HG02571 (cell line): ENCODE measurements around the gene BAD.

ENCODE experiments used
- ATAC-seq: cut with Tn5 transposase; IDR thresholded peaks from one replicate; pipeline ENCODE4 v1.9.1; 2021; ENCODE audit warnings: mild to moderate bottlenecking, moderate library complexity; ENCODE audit not compliant: unreplicated experiment

BAD gene

DNA sequence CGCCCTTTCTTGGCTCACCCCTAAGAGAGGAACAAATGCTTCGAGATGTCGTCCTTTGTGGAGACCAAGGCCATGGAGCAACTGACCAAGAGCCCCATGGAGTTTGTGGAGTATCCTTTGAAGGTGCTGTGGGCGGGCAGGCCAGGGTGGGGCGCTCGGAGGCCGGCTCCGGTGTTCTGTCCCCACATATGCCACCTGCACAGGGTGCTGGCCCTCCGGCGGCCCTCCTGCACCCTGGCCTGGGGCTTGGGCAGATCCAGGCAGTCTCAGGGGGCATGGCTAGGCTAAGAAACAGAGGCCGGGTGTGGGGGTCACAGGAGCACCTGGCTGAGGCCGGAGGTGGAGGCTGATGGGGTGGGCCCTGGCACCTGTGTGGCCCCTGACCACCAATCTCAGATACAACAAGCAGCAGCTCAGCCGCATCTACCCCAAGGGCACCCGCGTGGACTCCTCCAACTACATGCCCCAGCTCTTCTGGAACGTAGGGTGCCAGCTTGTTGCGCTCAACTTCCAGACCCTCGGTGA lies 22.8 kb downstream of the BAD start:
- no peak for ATAC-seq

- ATAC-seq: no peak
Measured at GRCh38 chr11:64260147-64260708, 24.2 kb downstream of the BAD start.

GRCh38 chr11:64259533-64260067 lies 24.9 kb downstream of the BAD start:
- ATAC-seq: no peak

GRCh38 chr11:64258946-64259532 lies 25.4 kb downstream of the BAD start:
- no peak for ATAC-seq

DNA sequence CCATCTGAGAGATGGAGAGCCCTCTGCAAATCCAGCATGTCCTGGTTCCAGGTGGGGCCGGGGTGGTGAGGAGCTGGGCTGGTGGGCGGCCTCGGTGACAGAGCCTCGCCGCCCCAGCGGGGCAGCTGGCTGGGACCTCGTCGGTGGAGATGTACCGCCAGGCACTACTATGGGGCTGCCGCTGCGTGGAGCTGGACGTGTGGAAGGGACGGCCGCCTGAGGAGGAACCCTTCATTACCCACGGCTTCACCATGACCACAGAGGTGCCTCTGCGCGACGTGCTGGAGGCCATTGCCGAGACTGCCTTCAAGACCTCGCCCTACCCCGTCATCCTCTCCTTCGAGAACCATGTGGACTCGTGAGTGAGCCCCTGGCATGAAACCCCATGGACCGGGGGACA lies 26.1 kb downstream of the BAD start:
- no peak for ATAC-seq

GRCh38 chr11:64256300-64256699 lies 28.2 kb downstream of the BAD start:
- ATAC-seq: no peak

DNA sequence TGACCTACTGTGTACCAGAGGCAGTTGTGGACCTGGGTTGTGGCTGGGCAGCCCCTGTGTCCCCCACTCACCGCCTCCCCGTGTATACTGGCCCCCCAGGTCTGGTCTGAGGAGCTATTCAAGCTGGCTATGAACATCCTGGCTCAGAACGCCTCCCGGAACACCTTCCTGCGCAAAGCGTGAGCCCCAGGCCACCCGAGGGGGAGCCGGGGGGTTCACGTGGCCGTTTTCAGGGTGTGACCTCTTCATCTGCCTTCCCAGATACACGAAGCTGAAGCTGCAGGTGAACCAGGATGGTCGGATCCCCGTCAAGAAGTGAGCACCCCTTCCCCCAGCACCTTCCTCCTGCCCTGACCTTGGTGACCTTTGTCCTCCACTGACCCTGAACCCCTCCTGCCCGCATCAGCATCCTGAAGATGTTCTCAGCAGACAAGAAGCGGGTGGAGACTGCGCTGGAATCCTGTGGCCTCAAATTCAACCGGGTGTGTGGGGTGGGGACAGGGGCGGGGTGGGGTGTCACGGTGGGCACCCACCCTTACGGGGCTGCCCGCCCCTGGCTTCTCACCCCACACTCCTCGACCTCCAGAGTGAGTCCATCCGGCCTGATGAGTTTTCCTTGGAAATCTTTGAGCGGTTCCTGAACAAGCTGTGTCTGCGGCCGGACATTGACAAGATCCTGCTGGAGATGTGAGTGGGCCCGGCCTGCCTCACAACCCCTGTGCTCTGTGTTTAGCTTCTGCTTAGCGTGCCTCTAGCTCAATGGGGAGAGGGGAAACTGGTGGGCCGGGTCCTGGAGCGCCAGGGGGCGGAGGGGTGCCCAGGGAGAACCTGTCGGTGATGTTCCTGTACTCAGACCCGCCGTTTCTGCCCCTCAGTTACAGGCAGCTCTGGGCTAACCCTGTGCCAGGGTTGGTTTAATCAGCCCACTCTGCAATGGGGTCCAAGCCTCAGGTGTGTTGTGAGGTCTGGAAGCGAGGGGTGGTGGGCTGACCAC lies 29.0 kb downstream of the BAD start:
- no peak for ATAC-seq

DNA sequence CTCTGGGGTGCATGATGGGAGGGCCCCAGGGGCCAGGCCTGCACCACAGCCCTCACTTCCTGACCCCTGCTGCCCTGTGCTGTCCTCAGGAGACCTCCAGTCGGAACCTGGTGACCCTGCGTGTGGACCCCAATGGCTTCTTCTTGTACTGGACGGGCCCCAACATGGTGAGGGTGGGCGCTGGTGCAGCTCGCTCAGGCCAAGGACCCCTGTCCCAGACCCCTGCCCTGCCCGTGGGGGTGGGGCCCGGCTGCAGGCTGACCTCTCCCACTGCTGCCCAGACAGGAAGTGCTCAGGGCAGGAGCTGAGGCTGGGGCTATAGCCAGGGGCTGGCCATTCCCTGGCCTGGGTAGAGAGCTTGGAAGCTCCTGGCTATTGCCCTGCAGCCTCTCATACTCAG lies 30.1 kb downstream of the BAD start:
- ATAC-seq: no peak

DNA sequence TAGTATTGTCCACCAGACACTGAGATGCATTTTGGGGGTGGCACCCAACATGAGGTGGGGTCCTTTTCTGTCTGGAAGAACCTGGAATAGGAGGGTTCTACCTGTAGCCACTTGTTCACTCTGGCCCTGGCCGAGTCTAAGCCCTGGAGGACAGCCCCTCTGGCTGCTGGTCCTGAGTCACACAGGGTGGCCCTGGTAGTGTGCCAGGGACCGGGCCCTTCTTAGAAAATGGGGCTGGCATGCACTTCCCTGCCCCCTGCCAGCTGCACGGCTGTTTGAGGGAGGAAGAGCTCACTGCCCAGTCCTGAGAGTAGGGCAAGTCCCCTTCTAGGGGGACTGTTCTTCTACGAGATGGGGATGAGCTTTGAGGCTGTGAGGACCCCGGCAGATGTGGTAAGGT lies 31.0 kb downstream of the BAD start:
- ATAC-seq: no peak

- ATAC-seq: no peak
Measured at GRCh38 chr11:64253043-64253442, 31.4 kb downstream of the BAD start.

GRCh38 chr11:64252003-64252872 lies 32.2 kb downstream of the BAD start:
- ATAC-seq: no peak

- ATAC-seq: no peak
Measured at GRCh38 chr11:64251753-64252002, 32.8 kb downstream of the BAD start.

DNA sequence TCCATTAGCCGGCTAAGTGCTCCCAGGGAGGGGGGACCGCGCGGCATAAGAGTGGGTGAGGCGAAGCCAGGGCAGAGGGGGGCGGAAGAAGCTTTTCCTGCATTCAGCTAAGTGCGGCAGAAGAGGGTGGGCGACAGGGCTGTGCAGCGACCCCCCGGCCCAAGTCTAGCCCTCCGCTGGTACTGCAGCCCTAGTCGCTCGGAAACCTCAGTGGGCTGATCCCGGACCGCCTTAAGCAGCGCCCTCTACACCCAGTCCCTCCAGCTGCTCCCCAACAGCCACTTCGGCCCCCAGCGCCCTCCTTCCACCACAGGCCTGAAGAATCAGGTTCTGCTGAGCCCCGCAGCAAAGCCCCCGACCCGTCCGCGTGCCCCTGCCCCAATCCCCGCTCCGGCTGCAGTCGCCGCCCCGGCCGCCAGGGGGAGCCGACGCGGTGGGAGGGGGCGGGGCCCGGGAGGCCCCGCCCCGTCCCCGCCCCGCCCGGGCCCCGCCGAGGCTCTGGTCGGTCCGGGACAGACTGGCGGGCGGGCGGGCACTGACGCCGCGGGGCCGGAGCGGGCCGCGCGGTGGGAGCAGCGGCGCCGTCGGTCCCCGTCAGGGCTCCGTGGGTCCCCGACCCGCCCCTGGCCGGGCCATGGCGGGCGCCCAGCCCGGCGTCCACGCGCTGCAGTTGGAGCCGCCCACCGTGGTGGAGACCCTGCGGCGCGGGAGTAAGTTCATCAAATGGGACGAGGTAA lies 33.3 kb downstream of the BAD start, which contains the start of gene PLCB3:
Gene PLCB3, plus strand, starts transcription at position 515 of the 737 bp plus-strand sequence. Its CDS starts 120 bp downstream, at position 635.
- ATAC-seq: no peak

DNA sequence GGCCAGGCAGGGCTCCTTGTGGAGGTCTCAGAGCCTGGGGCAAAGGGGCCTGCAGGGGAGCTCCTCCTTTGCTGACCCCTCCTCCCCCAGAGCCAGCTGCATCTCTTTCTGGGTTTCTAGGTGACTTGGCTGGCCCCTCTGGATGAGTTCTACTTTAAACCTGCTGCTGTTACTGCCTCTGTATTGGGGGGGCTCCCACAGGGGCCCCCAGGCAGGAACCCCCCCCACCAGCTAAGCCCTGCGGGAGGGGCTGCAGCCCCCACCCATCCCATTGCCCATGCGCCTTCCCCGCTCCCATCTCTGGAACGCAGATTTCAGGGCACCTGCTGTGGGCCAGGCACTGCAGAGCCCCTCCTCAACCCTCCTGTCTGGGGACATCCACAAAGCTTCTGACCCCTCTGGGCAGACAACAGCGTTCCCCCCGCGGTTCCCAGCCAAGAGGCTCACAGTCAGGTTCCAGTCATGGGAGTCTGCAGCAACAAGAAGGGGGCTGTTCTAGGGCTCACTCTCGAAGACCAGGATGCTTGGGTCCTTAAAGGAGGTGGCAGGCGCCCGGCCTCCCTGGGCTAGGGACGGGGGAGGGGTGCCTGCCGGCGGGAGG lies 34.0 kb downstream of the BAD start:
- ATAC-seq: no peak

- no peak for ATAC-seq
Measured at GRCh38 chr11:64249563-64250414, 34.7 kb downstream of the BAD start.

DNA sequence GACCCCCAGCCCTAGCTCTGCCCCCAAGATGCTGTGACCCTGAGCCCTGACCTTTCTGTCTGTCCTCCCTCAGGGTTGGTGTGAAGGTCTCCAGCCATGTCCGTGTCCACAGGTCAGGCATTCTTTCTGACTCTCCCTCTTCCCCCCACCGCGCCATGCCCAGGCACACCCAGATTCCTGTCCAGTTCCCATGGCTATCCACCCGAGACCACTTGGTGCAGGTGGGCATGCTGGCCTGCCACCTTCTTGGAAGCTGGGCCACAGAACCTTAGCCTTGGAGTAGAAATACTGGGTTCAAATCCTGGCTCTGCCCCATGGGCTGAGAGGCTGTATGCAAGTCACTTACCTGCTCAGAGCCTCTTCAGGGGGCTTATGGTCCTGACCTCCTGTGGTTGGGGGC lies 35.4 kb downstream of the BAD start:
- no peak for ATAC-seq

DNA sequence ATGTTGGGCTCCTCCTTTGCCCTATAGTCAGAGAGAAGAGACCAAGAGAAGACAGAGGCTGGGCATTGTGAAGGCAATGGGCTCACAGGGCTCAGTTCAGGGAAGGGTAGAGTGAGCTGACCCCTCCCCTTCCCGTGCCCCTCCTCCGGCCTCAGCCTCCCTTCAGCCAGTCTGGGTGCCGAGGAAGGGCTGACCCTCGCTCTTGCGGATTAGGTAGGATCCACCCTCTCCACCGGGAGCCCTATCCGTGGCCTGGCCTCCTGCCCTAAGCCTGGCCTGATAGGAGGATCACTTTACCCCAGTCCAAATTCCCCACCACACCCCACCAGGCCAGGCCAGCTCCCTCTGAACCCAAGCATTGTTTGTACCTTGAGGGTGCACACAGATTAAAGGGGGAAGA lies 35.9 kb downstream of the BAD start:
- ATAC-seq: no peak

DNA sequence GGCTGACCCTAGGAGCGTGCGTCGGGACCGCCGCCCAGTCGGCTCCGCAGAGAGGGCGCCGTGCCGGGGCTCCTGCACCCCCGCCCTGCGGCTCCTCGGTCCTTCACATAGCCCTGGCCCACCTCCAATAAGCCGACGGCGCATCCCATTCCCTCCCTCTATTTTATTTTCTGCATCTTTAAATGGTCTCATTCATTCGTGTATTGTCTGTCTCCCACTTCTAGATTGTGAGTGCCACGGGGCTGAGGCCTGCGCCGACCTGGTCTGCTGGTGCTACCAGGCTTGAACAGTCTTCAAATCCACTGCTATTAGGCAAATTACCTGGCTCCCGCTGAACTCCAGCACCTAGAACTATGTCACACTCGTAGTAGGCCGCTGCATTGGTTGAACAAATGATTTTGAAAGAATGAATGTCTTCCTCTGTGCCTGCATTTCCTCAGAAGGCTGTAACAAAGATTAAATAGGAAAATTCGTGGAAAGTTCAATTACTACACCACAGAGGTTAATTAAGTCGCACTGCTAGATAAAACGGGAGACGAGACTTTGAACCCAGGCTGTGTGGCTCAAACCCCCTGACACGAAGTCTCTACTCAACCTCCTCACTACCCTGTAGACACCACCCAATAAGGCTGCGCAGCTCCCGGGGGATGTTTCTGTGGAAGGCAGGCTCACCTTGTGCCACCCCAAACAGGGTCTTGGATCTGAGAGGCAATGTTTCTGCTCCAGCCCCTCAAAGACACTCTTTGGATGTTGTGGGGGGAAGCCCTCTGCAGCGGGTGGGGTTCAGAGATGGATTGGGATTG lies 36.5 kb downstream of the BAD start:
- ATAC-seq: no peak
